GM12864 (cell line): Measurements from ENCODE around the gene KLF9.
"Not testable (repeated sequence)": the region's sequence is repeated elsewhere in the genome, so short reads cannot be mapped to it uniquely, and the experiment has no call there.

Experiments
- DNase-seq: peaks from one replicate; pipeline ENCODE4 v3.0.0-alpha.2; 2011; ENCODE audit warnings: low read depth
- H3K4me3 ChIP-seq: 2 replicates; pipeline ENCODE4 v1.5.1; 2011; ENCODE audit warnings: mild to moderate bottlenecking, low read depth, low read length, control low read depth
- TF ChIP-seq, protein P1 (sequence below): IDR thresholded peaks from 2 replicates; pipeline ENCODE4 v1.5.1; 2011; ENCODE audit warnings: low read depth, mild to moderate bottlenecking, moderate library complexity, low read length, control low read depth, inconsistent platforms; ENCODE audit errors: missing control alignments

The KLF9 gene

DNA sequence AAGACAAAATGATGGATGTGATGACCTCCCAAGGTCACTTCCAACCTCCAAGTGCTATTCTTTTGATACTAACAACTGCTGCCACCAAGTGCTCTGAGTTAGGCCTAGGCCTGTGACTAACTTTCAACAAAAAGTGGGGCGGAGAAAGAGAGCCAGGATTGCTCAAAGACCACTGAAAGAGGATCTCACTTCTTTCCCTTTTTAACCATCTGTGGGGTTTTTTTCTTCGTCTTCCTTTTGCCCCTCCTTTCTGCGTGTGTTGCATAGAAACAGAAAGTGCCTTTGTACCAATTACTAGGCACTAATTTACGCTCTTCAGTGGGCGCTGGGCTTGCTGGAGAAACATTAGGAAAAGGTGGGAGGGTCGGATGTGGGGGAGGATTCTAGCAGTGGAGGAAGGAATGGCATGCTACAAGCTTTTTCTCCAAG, 8.0 kb downstream of the KLF9 start:
- no peak for DNase-seq

GRCh38 chr9:70405808-70406433, 8.5 kb downstream of the KLF9 start:
- no peak overlapping the region for H3K4me3 ChIP-seq
- no peak for DNase-seq
- TF ChIP-seq, protein P1, sequence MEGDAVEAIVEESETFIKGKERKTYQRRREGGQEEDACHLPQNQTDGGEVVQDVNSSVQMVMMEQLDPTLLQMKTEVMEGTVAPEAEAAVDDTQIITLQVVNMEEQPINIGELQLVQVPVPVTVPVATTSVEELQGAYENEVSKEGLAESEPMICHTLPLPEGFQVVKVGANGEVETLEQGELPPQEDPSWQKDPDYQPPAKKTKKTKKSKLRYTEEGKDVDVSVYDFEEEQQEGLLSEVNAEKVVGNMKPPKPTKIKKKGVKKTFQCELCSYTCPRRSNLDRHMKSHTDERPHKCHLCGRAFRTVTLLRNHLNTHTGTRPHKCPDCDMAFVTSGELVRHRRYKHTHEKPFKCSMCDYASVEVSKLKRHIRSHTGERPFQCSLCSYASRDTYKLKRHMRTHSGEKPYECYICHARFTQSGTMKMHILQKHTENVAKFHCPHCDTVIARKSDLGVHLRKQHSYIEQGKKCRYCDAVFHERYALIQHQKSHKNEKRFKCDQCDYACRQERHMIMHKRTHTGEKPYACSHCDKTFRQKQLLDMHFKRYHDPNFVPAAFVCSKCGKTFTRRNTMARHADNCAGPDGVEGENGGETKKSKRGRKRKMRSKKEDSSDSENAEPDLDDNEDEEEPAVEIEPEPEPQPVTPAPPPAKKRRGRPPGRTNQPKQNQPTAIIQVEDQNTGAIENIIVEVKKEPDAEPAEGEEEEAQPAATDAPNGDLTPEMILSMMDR: no peak

More for the DNA sequence above, 8.0 kb downstream of the KLF9 start:
- H3K4me3 ChIP-seq: no peak overlapping the region
- TF ChIP-seq, protein P1: no peak

DNA sequence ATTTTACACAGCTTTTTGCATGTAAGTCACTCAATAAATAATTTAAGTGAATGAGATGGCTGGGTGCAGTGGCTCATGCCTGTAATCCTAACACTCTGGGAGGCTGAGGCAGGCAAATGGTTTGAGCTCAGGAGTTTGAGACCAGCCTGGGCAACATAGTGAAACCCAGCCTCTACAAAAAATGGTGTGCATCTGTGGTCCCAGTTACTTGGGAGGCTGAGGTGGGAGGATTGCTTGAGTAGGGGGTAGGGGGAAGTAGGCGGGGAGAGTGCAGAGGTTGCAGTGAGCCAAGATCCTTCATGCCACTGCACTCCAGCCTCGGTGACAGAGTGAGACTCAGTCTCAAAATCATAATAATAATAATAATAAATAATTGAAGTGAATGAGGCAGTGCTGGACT, 10.2 kb downstream of the KLF9 start:
- TF ChIP-seq, protein P1: no peak
- H3K4me3 ChIP-seq: no peak overlapping the region
- DNase-seq: no peak

GRCh38 chr9:70403618-70404025, 10.8 kb downstream of the KLF9 start:
- H3K4me3 ChIP-seq: no peak overlapping the region
- no peak for DNase-seq
- TF ChIP-seq, protein P1: no peak

DNA sequence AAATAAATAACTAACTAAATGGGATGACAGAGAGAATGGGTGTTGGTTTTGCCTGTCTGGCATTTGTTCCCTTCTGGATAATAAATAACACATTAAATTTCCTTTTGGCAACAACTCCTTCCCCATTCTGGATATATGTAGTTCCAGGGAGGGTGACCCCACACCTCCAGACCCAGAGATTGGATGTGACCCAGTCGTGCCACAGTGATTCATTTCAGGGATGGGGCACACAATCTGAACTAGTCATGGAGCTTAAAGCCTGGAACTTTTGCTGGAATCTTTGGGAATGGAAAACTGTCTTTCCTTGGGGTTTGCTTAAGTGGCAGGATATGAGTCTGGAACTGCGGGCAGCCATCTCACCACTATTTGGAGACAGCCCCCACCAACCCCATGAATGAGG, 11.3 kb downstream of the KLF9 start:
- H3K4me3 ChIP-seq: no peak overlapping the region
- no peak for DNase-seq
- TF ChIP-seq, protein P1: no peak

GRCh38 chr9:70402213-70402612, 12.2 kb downstream of the KLF9 start:
- TF ChIP-seq, protein P1: no peak
- no peak overlapping the region for H3K4me3 ChIP-seq
- DNase-seq: no peak

GRCh38 chr9:70401241-70401640, 13.2 kb downstream of the KLF9 start:
- DNase-seq, H3K4me3 ChIP-seq: not testable (repeated sequence)
